Measurements from ENCODE around the gene BANF2.

DNA sequence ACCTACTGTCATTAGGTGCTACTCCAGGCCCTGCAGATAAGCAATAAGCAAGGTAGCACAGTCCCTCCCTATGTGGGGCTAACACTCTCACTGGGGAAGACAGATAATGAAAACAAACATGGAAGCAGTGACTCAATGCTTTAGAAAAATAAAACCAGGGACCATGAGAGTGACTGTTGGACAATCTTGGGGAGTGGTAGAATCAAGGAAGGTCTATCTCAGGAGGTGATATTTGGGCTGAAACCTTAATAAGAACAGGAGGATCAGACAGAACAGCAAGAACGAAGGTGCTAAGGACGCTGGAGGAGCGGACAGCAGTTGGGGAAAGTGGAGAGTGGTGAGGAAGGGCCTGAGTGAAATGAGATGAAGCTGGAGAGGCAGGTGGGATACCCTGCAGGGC, 58.2 kb downstream of the BANF2 start:
- TF ChIP-seq, protein P1, sequence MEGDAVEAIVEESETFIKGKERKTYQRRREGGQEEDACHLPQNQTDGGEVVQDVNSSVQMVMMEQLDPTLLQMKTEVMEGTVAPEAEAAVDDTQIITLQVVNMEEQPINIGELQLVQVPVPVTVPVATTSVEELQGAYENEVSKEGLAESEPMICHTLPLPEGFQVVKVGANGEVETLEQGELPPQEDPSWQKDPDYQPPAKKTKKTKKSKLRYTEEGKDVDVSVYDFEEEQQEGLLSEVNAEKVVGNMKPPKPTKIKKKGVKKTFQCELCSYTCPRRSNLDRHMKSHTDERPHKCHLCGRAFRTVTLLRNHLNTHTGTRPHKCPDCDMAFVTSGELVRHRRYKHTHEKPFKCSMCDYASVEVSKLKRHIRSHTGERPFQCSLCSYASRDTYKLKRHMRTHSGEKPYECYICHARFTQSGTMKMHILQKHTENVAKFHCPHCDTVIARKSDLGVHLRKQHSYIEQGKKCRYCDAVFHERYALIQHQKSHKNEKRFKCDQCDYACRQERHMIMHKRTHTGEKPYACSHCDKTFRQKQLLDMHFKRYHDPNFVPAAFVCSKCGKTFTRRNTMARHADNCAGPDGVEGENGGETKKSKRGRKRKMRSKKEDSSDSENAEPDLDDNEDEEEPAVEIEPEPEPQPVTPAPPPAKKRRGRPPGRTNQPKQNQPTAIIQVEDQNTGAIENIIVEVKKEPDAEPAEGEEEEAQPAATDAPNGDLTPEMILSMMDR (IDR thresholded peaks at IDR 0.05; ENCODE audit: poor library complexity): no peak
- no peak for TF ChIP-seq EZH2 (IDR thresholded peaks at IDR 0.05; ENCODE audit: borderline replicate concordance)

Measured in hepatocyte (in vitro differentiated cells).